ENCODE data around the gene ALG2.

DNA sequence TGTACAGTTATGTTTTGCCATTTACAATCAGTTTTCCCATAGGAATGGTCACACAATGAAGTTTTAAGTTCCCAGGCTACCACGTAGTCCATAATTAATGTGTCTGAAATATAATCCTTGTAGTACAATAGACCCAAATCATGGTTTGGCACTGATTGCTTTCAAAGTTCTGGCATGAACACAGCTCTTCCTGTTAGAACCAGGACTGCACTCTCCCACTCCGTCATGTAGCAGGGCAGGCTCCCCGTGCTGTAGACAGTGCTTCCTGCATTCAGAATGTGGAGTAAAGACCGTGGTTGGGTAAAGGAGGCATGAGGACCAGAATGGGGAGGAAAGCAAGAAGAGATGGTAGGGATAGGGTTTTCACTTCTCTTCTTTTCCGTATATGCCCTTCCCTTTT lies 4.3 kb upstream of the ALG2 start:
- TF ChIP-seq CTCF (IDR thresholded peaks at IDR 0.05) (no peak), POLR2A (IDR thresholded peaks at IDR 0.05) (no peak)
